Stimulated activated CD4-positive, alpha-beta T cell treated with anti-CD3 and anti-CD28 coated beads, Interleukin-1b, Interleukin-23, amount 100 ng/mL, for 24 hours (primary cell): ENCODE data around the gene PRKAG2.

Source experiments
- DNase-seq, 4 experiments: peaks; one replicate each; pipeline ENCODE4 v3.0.0-alpha.2; 2020; ENCODE audit warnings: low read depth in 4 of 4, low spot score in 1 of 4

Gene PRKAG2

DNA sequence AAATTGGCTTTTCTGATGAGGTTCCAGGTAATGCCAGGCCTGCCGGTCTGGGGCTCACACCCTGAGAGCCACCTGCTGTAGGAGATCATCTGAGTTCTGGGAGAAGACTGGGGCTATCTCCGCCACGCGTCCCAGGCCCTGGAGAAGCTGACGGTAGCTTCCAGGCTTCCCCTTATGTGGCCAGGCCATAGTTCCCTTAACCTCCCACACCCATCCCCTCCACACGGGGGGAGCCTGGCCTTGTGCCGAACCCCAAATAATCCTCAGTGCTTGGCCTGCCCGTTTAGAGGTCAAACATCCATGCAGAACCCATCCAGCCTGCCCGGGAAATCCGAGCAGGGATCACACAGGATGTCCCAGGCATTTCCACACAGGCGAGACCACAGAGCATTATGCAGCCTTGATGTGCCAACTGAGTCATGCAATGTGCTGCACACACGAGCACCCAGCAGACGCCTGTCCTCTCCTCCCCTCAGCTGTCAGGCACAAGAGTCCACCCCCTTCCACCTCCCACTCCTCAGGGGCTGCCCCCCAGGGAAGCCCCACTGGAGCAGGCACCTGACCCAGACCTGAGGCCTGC, 176.2 kb downstream of the PRKAG2 start:
- no peak for DNase-seq

- DNase-seq: no peak
These were observed 177.0 kb downstream of the PRKAG2 start for GRCh38 chr7:151699928-151700319.

DNA sequence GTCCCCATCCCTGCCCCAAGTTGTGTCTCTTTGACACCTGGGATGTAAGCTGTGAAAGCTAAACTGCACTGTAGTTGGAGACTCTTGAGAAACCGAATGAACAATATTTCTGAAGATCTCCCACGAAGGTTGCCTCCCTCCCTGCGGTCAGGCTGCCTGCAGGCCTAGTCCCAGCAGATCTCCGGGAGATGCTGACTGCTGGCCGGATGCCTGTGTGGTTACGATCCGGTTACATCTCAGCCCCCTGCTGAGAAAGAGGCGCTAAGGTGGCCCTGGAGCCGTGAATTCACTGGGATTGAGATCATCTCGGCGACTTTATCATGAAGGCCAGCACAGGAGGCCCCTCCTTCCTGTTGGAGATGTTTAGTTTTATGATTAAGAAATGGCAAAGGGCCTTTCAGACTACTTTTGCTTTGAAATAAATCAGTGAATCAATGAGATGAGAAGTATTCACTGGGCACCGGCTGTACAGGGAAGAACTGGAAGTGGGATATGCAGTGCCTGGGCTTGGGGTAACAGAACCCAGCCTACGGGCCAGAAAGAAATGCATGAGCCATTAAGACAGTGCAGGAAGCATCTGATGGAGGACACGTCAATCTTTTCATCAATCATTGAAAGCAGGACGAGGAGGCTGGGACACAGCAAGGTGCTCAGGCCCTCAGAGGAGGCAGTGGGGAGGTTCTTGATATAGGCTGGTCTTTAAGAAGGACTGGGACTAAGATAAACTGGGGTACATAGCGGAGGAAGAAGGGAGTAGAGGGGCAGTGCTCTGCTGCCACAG, 177.6 kb downstream of the PRKAG2 start:
- no peak for DNase-seq

DNA sequence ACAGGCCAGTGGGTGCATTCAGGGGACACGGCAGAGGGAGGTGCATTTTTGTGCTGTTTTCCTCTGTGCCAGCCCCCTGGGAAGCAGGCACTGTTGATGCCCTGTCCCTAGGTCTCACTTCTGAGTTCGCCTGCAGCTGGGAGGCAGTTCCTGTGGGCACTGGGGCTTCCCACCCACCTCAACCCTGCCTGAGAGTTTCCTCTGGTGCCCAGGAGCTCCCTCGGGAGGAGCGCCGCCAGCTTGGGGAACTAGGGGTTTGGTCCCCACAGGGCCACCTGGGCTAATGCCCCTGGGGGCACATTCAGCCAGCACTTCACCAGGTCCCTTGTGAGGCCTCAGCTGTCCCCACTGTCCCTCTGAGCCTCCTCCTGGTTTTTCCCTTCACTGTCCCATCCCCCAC, 179.0 kb downstream of the PRKAG2 start:
- no peak for DNase-seq

GRCh38 chr7:151697515-151697895, 179.4 kb downstream of the PRKAG2 start:
- DNase-seq: no peak

DNA sequence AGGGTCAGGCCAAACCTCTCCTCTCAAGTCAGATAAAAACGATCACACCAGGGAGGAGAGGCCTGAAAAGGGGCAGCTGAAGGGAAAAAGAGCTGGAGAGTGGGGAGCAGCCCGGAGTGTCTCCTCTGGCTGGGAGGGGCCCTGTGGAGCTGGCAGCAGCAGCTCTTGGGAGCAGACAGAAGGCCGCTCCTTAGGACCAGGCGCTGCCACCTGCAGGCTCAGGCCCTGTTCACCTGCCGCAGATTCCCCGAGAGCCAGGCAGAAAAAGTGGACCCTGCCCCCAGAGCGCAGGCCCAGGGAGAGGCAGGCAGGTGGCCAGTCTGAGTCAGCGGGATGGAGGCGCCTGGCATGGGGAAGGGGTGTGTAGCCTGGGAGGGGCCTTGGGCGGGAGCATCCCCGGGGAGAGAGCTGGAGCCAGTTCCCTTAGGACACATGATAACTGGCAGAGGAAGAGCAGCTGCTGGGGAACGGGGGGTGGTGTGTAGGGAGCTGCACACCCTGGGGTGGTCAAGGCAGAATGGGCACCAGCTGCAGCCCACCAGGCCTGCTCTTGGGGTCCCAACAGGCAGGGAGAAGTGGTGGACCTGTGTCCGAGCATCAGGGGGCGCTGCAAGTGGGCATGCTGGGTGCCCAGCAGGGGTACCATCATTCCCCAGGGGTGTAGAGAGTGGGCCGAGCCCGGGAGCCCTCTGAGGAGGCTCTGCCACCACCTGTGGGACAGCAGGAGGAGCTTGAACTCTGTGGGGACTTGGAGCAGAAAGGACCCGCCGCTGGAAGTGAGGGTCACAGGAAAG, 180.0 kb downstream of the PRKAG2 start:
- DNase-seq: no peak

- no peak for DNase-seq
These were observed 180.9 kb downstream of the PRKAG2 start for GRCh38 chr7:151695951-151696541.

GRCh38 chr7:151694828-151695580, 181.9 kb downstream of the PRKAG2 start:
- no peak for DNase-seq

DNA sequence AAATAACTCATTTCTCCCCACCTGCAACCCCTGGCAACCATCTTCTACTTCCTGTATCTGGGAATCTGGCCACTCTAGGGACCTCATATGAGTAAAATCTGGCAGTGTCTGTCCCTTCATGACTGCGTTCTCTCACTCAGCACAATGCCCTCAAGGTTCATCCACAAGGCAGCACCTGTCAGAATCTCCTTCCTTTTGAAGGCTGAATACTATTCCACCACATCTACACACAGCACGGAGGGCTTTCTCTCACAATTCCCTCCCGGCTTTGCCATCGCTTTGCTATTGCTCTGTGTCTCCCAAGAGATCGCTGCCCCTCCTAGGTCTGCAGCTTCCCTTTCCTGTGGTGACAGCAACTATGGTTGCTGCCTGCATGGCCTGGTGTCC, 182.5 kb downstream of the PRKAG2 start:
- DNase-seq: no peak

DNA sequence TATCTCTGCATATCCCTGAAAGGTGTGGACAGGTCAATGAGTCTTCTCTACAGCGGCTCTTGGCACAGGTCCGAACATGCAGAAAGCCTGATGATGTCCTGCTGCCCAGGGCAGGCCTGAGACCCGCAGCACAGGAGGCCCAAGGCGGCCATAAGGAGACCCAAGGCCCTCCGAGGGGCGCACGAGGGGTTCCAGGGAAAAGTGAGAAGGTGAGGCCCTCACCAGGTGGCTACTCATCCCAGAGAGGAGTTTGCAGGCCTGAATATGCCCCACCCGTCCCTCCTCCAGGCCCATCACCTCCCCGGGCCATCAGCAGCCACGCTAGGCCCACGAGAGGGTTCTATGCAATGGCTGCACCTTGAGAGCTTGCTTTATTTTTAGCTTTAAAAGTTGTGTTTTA, 183.8 kb downstream of the PRKAG2 start:
- DNase-seq: no peak

- no peak for DNase-seq
These were observed 184.2 kb downstream of the PRKAG2 start for GRCh38 chr7:151692721-151693120.

GRCh38 chr7:151691449-151691848, 185.5 kb downstream of the PRKAG2 start:
- no peak for DNase-seq

- no peak for DNase-seq
These were observed 186.3 kb downstream of the PRKAG2 start for GRCh38 chr7:151690606-151691005.

- DNase-seq: no peak
These were observed 187.5 kb downstream of the PRKAG2 start for GRCh38 chr7:151689196-151689971.

GRCh38 chr7:151688236-151688780, 188.6 kb downstream of the PRKAG2 start:
- no peak for DNase-seq

GRCh38 chr7:151687523-151688235, 189.2 kb downstream of the PRKAG2 start:
- no peak for DNase-seq

GRCh38 chr7:151686826-151687225, 190.1 kb downstream of the PRKAG2 start:
- no peak for DNase-seq

GRCh38 chr7:151686016-151686766, 190.7 kb downstream of the PRKAG2 start:
- no peak for DNase-seq
